ENCODE data around the gene RAET1E. TPM values are rescaled to one million over a fixed set of nuclear protein-coding genes. Genes with fewer than 3 reads are reported as not detected.

The RAET1E gene
- total RNA-seq, 1 donor from 2014 or later: 4.1 TPM

Other genes with a start within 250 kb of the RAET1E start
- gene KATNA1, start 249.4 kb downstream of the RAET1E start, total RNA-seq: 17.3 and 17.9 TPM in 2 replicates
- gene LATS1, start 180.0 kb downstream of the RAET1E start, total RNA-seq: 13.5 and 13.8 TPM in 2 replicates
- gene NUP43, start 151.6 kb downstream of the RAET1E start, total RNA-seq: 33.2 and 51.5 TPM in 2 replicates
- 114 and 213 TPM in 2 replicates for gene PCMT1, start 148.4 kb downstream of the RAET1E start, total RNA-seq
- 53.2 and 62.7 TPM in 2 replicates for gene LRP11, start 33.8 kb downstream of the RAET1E start, total RNA-seq
- gene RAET1G, start 25.0 kb upstream of the RAET1E start, total RNA-seq: not detected in 2 replicates
- 5.8 and 6.6 TPM in 2 replicates for gene ULBP2, start 43.9 kb upstream of the RAET1E start, total RNA-seq
- gene ULBP1, start 65.8 kb upstream of the RAET1E start, total RNA-seq: 0.16 and 0.26 TPM in 2 replicates
- gene RAET1L, start 127.4 kb upstream of the RAET1E start, total RNA-seq: not detected in 2 replicates
- gene ULBP3, start 171.0 kb upstream of the RAET1E start, total RNA-seq: 6.7 and 8.5 TPM in 2 replicates
- gene PPP1R14C, start 244.9 kb upstream of the RAET1E start, total RNA-seq: not detected in 2 replicates